ENCODE data around the gene NTRK2.

The NTRK2 gene

DNA sequence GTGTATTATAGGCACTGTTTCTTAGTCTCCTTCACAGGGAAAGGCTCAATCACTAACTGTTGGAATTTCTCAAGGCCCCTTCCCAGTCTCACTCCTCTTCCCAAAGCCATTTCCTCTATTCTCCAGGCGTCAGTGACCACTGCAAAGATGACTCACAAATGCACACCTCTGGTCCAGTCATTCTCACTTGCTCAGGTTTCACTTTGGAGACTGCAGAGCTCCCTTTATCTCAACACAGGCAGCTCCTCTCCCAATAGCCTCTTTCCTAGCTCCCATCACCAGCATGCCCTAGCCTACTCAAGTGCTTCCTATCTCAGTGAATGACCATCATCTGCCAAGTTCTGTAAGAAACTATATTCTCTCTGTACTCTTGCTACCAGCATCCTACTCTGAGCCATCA lies 323.6 kb downstream of the NTRK2 start:
- no peak for DNase-seq (ENCODE audit: low read depth in 1 of 2, low spot score in 1 of 2)
- in situ Hi-C loops (cut with HindIII; ENCODE audit: low pct_unique_long_range_greater_than_20kb, low sequenced_read_pairs), result no loop called here

DNA sequence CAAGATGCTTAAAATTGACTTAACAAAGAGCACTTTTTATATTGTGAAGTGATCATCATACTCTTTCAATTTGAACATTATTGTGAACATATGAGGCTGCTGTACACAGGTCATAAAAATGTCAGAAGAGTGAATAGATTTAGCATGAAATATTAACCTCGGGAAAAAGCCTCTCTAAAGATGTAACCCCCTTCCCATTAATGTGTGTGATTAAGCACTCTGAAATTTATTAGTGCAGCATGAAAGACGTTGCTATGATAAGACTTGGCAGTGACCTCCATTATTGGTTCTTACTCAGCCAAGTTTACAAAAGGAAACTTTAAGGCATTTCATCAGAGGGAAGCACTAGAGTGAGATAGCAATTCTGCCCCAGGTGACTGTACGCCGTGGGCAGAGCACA lies 326.5 kb downstream of the NTRK2 start:
- DNase-seq (ENCODE audit: low read depth in 1 of 2, low spot score in 1 of 2), result no peak
- in situ Hi-C loops (cut with HindIII; ENCODE audit: low pct_unique_long_range_greater_than_20kb, low sequenced_read_pairs), result no loop called here

More for the DNA sequence above, 323.6 kb downstream of the NTRK2 start:
- no peak for TF ChIP-seq JUND (IDR thresholded peaks at IDR 0.05; ENCODE audit: low read depth)

DNA sequence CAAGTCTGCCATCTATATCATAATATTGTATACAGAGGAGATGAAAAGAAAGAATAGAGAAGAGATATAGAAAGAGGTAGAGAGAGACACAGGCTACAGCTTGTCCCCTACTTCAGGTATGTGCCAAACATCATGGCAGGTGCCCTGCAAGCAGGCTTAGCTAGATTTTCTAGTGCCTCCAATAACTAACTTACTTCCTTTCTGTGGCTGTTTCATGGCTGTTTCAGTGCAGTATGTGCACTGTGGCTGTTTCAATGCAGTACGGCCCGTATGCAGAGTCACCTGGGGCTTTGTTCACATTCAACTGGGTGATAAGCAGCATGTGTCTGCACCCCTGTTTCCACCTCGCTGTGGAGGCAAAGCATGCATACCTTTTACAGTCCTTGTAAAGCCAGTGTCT lies 327.2 kb downstream of the NTRK2 start:
- no peak for DNase-seq (ENCODE audit: low read depth in 1 of 2, low spot score in 1 of 2)
- in situ Hi-C loops (cut with HindIII; ENCODE audit: low pct_unique_long_range_greater_than_20kb, low sequenced_read_pairs), result no loop called here
- no peak for TF ChIP-seq JUND (IDR thresholded peaks at IDR 0.05; ENCODE audit: low read depth)

More for the DNA sequence above, 326.5 kb downstream of the NTRK2 start:
- TF ChIP-seq JUND (IDR thresholded peaks at IDR 0.05; ENCODE audit: low read depth), result no peak

DNA sequence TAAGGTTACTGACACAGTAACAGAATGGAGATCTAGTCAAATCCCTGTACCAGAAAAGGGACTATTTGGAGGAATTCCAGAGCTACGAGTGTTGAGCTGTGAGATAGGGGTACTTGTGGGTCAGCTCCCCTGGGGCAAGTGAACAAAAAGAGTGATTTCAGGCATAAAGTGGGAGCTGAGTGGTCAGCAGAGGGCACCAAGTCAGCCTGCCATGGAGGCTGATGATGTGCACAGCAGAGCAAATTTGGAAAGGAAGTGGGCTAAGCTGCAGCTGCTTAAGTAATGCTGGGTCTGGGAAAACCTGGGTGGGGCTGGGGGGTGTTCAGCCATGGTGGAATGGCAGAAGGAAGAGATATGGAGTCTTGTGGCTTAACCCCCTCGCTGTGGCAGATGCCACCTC lies 327.9 kb downstream of the NTRK2 start:
- DNase-seq (ENCODE audit: low read depth in 1 of 2, low spot score in 1 of 2), result no peak
- in situ Hi-C loops (cut with HindIII; ENCODE audit: low pct_unique_long_range_greater_than_20kb, low sequenced_read_pairs), result no loop called here
- no peak for TF ChIP-seq JUND (IDR thresholded peaks at IDR 0.05; ENCODE audit: low read depth)

DNA sequence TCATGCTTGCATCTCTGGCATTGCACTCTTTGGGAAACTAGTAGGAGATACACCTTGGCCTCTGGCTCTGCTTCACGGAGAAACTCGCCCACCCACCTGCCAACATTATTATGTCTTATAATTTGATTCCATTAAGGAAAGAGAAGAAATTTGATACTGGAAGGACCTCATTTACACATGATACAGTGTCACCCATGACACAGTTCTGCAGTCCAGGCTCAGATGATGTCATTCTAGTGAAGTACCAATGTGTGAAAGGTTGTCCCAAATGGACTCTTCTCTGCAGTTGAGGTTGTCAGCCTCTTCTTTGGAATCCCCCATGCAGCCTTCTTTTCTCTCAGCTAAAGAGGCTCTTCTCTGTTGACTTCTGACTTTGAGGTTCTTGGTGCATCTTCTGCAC lies 329.1 kb downstream of the NTRK2 start:
- TF ChIP-seq JUND (IDR thresholded peaks at IDR 0.05; ENCODE audit: low read depth), result no peak
- DNase-seq (ENCODE audit: low read depth in 1 of 2, low spot score in 1 of 2), result no peak
- in situ Hi-C loops (cut with HindIII; ENCODE audit: low pct_unique_long_range_greater_than_20kb, low sequenced_read_pairs), result no loop called here

DNA sequence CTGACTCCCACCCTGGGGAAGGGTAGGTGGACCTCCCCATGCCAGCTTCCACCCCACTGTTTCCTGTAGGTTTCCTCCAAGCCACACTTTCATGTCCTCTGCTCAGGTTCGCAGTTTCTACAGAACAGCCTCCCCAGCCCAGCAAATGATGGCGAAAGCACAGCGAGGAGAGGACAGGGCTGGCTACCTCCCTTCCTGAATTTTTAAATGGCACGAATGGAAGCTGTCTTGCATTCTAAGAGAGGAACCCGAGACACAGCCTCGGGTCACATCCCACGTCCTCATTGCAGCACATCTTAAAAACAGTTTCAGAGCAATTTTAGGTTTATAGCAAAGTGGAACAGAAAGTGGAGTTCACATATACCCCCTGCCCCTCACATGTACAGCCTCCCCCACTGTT lies 330.3 kb downstream of the NTRK2 start:
- in situ Hi-C loops (cut with HindIII; ENCODE audit: low pct_unique_long_range_greater_than_20kb, low sequenced_read_pairs), result no loop called here
- DNase-seq (ENCODE audit: low read depth in 1 of 2, low spot score in 1 of 2), result no peak

DNA sequence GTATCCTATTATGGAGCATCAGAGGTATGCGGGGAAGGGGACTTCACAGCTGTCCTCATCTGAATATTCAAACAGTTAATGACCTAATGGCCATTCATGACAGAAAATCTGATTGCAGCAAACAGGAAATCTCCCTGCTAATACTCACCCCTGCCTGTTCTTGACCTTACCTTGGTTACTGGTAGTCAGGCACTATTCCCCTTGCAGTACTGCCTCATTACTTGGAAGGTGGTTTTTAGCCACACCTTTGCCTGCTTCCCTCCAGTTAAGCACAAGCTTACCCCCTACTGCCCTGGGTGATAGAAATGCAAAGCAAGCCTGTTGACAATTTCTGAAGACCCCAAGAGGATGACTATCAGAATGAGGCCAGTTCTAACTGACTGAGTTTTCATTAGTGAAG lies 332.4 kb downstream of the NTRK2 start:
- TF ChIP-seq JUND (IDR thresholded peaks at IDR 0.05; ENCODE audit: low read depth), result no peak
- no peak for DNase-seq (ENCODE audit: low read depth in 1 of 2, low spot score in 1 of 2)
- in situ Hi-C loops (cut with HindIII; ENCODE audit: low pct_unique_long_range_greater_than_20kb, low sequenced_read_pairs), result no loop called here

More for the DNA sequence above, 330.3 kb downstream of the NTRK2 start:
- TF ChIP-seq JUND (IDR thresholded peaks at IDR 0.05; ENCODE audit: low read depth), result no peak

DNA sequence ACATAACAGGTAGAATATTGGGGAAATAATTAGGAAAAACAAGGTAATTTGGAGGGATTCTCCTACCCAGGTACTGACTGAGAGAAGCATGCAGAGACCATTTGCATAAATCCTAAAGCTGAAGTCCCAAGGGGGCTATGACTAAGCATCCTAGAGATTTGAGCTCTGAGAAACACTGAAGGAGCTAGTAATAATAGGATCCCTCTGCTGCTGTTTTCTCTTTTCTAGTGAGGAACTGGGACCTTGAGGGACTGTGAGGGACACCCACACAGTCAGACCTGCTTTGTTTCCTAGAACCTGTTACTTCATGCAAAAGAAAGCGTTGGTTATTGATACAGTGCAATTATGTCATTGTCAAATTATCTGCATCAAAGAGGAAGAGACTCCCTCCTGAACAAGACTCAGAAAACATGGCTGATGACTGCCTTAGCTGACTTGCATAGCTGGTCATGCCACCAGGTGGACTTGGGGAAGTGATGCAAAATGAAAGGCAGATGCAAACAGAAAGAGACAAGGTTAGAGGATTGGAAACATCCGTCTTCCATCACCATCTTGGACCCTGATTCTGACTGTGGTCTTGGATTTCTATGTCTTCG lies 335.4 kb downstream of the NTRK2 start:
- TF ChIP-seq JUND (IDR thresholded peaks at IDR 0.05; ENCODE audit: low read depth), result no peak
- in situ Hi-C loops (cut with HindIII; ENCODE audit: low pct_unique_long_range_greater_than_20kb, low sequenced_read_pairs), result no loop called here
- DNase-seq (ENCODE audit: low read depth in 1 of 2, low spot score in 1 of 2), result no peak

DNA sequence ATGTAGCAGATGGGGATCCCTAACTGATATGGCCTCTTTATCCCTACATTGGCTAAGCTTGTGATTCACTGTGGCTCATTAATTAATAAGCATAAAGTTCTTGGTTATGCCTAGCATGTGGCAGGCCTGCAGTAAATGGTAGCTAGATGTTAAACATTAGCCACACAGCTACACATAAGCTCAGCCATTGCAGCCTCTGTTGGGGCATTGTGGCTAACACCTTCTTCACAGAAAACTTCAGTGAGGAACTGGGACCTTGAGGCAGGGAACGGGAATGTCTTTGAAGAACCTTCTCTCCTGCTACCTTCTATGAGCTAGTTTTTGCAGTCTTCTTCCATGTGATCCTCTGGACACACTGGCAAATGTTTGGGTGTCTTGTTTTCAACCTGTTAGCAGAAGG lies 338.2 kb downstream of the NTRK2 start:
- no peak for TF ChIP-seq JUND (IDR thresholded peaks at IDR 0.05; ENCODE audit: low read depth)
- DNase-seq (ENCODE audit: low read depth in 1 of 2, low spot score in 1 of 2), result no peak
- in situ Hi-C loops (cut with HindIII; ENCODE audit: low pct_unique_long_range_greater_than_20kb, low sequenced_read_pairs), result no loop called here

DNA sequence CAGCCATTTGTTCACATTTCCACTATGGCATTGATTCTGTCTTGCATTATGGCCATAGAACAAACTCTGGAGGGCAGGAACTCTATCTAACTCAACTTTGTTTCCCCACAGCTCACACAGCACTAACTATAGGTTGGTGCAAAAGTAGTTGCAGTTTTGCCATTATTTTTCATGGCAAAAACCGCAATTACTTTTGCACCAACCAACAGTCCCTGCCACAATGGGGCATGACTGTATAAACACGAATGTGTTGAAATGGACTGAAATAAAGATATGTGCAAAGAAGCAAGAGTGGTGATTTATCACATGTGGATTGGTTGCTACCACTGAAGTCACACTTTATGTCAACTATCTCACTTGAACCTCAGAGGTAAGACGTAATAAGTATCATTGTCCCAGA lies 338.7 kb downstream of the NTRK2 start:
- in situ Hi-C loops (cut with HindIII; ENCODE audit: low pct_unique_long_range_greater_than_20kb, low sequenced_read_pairs), result no loop called here
- no peak for DNase-seq (ENCODE audit: low read depth in 1 of 2, low spot score in 1 of 2)
- TF ChIP-seq JUND (IDR thresholded peaks at IDR 0.05; ENCODE audit: low read depth), result no peak

DNA sequence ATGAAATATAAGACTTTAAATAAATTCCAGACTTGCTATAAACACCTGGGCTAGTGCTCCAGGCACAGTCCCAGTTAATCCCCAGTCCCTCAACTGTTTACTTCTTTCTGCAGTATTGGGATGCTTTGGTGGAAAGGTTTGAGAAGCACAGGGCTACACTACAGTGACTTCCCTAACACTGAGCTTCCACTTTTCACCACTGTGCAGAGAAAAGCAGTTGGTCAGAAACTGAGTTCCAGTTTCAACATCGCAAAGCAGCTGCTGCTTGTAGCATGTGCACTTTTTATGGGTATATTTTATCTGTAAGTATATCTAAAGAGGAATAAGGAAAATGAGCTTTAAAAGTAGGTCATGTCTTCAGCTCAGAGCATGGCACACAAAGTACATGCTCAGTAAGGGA lies 339.7 kb downstream of the NTRK2 start:
- in situ Hi-C loops (cut with HindIII; ENCODE audit: low pct_unique_long_range_greater_than_20kb, low sequenced_read_pairs), result no loop called here
- no peak for TF ChIP-seq JUND (IDR thresholded peaks at IDR 0.05; ENCODE audit: low read depth)
- DNase-seq (ENCODE audit: low read depth in 1 of 2, low spot score in 1 of 2), result no peak

DNA sequence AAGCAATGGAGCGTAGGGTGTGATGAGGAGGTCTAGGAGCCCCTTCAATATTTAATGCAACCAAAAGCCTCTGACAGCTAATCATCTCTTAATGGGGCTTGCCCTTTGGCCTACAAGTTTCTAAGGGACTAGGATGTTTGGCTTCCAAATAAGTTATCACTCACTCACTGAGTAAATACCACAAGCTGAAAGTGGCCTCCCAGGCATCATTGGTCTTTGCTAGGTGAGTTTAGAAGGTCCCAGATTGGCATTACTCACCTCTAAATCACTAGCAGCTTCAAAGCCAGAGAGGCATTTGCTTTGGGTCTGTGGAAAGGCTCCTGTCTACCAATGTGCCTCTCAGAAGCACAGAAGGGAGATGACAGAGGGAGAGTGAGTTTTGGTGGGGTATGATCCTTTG lies 344.2 kb downstream of the NTRK2 start:
- in situ Hi-C loops (cut with HindIII; ENCODE audit: low pct_unique_long_range_greater_than_20kb, low sequenced_read_pairs), result no loop called here
- no peak for DNase-seq (ENCODE audit: low read depth in 1 of 2, low spot score in 1 of 2)
- TF ChIP-seq JUND (IDR thresholded peaks at IDR 0.05; ENCODE audit: low read depth), result no peak

DNA sequence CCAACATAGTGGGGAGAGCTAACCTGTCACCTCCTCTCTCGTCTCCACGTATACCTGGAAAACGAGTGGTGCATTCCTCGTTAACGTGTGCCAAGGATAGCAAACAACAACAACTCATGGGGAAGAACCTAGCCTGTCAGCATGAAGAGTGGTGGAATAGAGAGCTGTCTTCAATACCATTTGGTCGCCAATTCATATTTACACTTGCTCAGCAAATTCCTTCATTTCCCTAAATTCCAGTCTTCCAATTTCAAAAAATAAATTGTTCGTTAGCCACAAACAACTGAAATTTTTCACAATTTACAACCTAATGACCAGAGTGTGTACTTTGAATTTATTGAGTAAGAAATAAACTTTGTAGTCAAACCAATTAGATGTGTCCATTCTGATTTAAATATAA lies 344.8 kb downstream of the NTRK2 start:
- no peak for TF ChIP-seq JUND (IDR thresholded peaks at IDR 0.05; ENCODE audit: low read depth)
- no peak for DNase-seq (ENCODE audit: low read depth in 1 of 2, low spot score in 1 of 2)
- in situ Hi-C loops (cut with HindIII; ENCODE audit: low pct_unique_long_range_greater_than_20kb, low sequenced_read_pairs), result no loop called here

DNA sequence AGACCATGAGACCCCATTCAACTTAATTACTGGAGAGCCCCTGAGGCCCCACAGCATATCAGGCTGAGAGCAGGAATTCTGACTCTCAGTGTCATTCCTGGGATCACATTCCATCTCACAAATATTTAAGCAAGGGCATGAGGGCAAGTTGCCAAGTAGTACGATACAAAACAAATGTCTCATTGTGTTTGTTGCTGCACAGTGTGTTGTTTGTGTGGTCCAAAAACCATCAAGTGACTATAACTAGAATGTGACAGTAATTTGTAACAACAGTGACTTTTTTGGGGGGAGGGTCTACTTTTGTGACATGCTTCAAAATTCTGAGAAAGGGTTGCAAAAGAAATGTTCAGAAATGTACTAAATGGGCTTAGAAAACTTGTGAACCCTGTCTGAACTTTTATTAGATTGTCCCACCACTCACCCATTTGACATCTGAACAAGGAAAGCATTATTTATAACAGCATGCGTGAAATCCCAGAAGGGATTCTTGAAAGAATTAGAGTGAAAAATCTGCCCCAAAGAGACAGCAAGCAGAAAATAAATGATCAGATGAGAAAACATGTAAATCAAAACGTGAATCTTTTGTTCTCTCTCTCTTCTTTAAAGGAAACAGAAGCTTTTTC lies 347.0 kb downstream of the NTRK2 start:
- DNase-seq (ENCODE audit: low read depth in 1 of 2, low spot score in 1 of 2), result peak in 1 of 2 experiments; percentile 4
- in situ Hi-C loops (cut with HindIII; ENCODE audit: low pct_unique_long_range_greater_than_20kb, low sequenced_read_pairs), result no loop called here
- no peak for TF ChIP-seq JUND (IDR thresholded peaks at IDR 0.05; ENCODE audit: low read depth)

Measured in T47D (cell line).